ENCODE data around the gene CRYBA4.

- TF ChIP-seq CTCF (IDR thresholded peaks at IDR 0.05), result no peak
- TF ChIP-seq POLR2A (IDR thresholded peaks at IDR 0.05), result no peak
- no peak for TF ChIP-seq POLR2AphosphoS5 (IDR thresholded peaks at IDR 0.05)
Measured at GRCh38 chr22:26675687-26676268, 54.0 kb downstream of the CRYBA4 start.
